ENCODE data around the gene TCF7L1.

DNA sequence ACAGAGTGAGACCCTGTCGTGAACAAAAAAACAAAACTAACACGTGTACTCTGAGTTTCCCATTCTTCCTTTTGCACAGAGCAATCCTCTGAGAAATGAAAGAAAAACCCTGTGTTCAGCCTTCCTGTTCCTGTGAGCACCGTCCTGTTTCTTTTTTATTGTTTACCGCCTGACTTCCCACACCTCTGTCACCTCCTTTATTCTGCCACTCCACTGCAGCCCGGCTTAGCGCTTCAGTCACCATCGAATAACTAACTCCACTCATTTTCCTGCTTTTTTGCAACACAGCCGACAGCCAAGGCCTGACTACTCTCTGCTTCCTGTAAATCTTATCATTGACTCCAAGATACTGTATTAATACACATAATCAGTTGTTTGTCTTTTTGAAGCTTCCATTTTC lies 153.7 kb downstream of the TCF7L1 start:
- TF ChIP-seq, protein P1, sequence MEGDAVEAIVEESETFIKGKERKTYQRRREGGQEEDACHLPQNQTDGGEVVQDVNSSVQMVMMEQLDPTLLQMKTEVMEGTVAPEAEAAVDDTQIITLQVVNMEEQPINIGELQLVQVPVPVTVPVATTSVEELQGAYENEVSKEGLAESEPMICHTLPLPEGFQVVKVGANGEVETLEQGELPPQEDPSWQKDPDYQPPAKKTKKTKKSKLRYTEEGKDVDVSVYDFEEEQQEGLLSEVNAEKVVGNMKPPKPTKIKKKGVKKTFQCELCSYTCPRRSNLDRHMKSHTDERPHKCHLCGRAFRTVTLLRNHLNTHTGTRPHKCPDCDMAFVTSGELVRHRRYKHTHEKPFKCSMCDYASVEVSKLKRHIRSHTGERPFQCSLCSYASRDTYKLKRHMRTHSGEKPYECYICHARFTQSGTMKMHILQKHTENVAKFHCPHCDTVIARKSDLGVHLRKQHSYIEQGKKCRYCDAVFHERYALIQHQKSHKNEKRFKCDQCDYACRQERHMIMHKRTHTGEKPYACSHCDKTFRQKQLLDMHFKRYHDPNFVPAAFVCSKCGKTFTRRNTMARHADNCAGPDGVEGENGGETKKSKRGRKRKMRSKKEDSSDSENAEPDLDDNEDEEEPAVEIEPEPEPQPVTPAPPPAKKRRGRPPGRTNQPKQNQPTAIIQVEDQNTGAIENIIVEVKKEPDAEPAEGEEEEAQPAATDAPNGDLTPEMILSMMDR (optimal IDR thresholded peaks at IDR 0.05 in 1 of 3, IDR thresholded peaks at IDR 0.05 in 1 of 3, conservative IDR thresholded peaks at IDR 0.05 in 1 of 3; ENCODE audit: extremely low read depth in 1 of 3, insufficient read depth in 2 of 3, low read length in 3 of 3) = no peak
- no peak for TF ChIP-seq EZH2 (IDR thresholded peaks at IDR 0.05; ENCODE audit: low read length)

Measured in keratinocyte (primary cell).